Measurements from ENCODE around the gene HS2ST1.

- TF ChIP-seq CTCF (IDR thresholded peaks at IDR 0.05 in 2 of 3, conservative IDR thresholded peaks at IDR 0.05 in 1 of 3; ENCODE audit: control insufficient read depth in 2 of 3, extremely low read depth in 1 of 3, insufficient read depth in 1 of 3, low read depth in 3 of 3, low read length in 3 of 3) = no peak
- TF ChIP-seq SREBF2 (IDR thresholded peaks at IDR 0.05; ENCODE audit: low read length) = no peak
Measured at GRCh38 chr1:87089823-87090222, 175.4 kb downstream of the HS2ST1 start.
